GM12878 (cell line): Measurements from ENCODE around the gene TTLL7.

Experiments used
- CEBPZ ChIP-seq: fragments of 150-350 bp; IDR thresholded peaks from 2 replicates; pipeline ENCODE4 v1.6.1; 2016; ENCODE audit warnings: low read depth, low read length
- CTCF ChIP-seq, 3 experiments: IDR thresholded peaks in 2 of 3; conservative IDR thresholded peaks in 1 of 3; 2 replicates each; pipeline ENCODE4 v1.5.1; 2011; ENCODE audit warnings: low read depth in 3 of 3, low read length in 3 of 3, mild to moderate bottlenecking in 3 of 3, control low read depth in 2 of 3, moderate library complexity in 2 of 3, inconsistent platforms in 1 of 3, mixed read lengths in 1 of 3; ENCODE audit not compliant: control insufficient read depth in 2 of 3, insufficient read depth in 1 of 3; ENCODE audit errors: extremely low read depth in 1 of 3
- EZH2 ChIP-seq: IDR thresholded peaks from 2 replicates; pipeline ENCODE4 v1.6.1; 2012; ENCODE audit warnings: low read depth, mild to moderate bottlenecking, control low read depth, inconsistent platforms, low read length, borderline replicate concordance; ENCODE audit not compliant: control insufficient read depth
- MAX ChIP-seq: IDR thresholded peaks from 2 replicates; pipeline ENCODE4 v1.6.1; 2012; ENCODE audit warnings: low read depth, low read length, improper control_type of control experiment
- PKNOX1 ChIP-seq: fragments of 450-650 bp; IDR thresholded peaks from 2 replicates; pipeline ENCODE4 v1.6.1; 2016; ENCODE audit warnings: mild to moderate bottlenecking

GRCh38 chr1:83887483-83887882, 111.4 kb downstream of the TTLL7 start:
- TF ChIP-seq CEBPZ (no peak), PKNOX1 (no peak), EZH2 (no peak), MAX (no peak), CTCF (IDR thresholded peaks at IDR 0.05 in 2 of 3, conservative IDR thresholded peaks at IDR 0.05 in 1 of 3; ENCODE audit: control insufficient read depth in 2 of 3, extremely low read depth in 1 of 3, insufficient read depth in 1 of 3, low read depth in 3 of 3, low read length in 3 of 3) (no peak)
